Caco-2 (cell line): ENCODE data around the gene ERC1. TPM values are rescaled to one million over a fixed set of nuclear protein-coding genes. Genes with fewer than 3 reads are reported as not detected.

Source experiments
- BruUV-seq: library from RNA; stranded (reverse); fragments of 400-500 nt; replicated peaks from 2 replicates; lab custom pipeline; 2021; lab: Mats Ljungman, UMichigan
- CTCF ChIA-PET: fragments of 300-600 bp; sonication (Branson Sonifier 250); formaldehyde crosslinking; loops from one replicate; lab custom pipeline; 2022; ENCODE audit warnings: antibody characterized with exemption; lab: Charles Lee
- POLR2A ChIA-PET: fragments of 300-600 bp; sonication (Branson Sonifier 250); formaldehyde crosslinking; loops from one replicate; lab custom pipeline; 2022; ENCODE audit warnings: antibody characterized with exemption; lab: Charles Lee
- DNase-seq, 2 experiments: peaks; one replicate each; pipeline versions ENCODE4 v3.0.0 to v3.0.0-alpha.2; 2020 to 2022
- H3K27me3 ChIP-seq: replicated peaks from 2 replicates; pipeline ENCODE4 v1.6.0; 2011; ENCODE audit warnings: low read length; ENCODE audit not compliant: control insufficient read depth, insufficient read depth
- H3K36me3 ChIP-seq: 2 replicates; pipeline ENCODE4 v1.5.1; 2011; ENCODE audit warnings: low read length; ENCODE audit not compliant: control insufficient read depth, insufficient read depth
- H3K4me1 ChIP-seq: fragments of 250-450 bp; sonication (Bioruptor Pico); 2 replicates; pipeline ENCODE4 v1.5.1; 2020; ENCODE audit warnings: mild to moderate bottlenecking
- H3K4me3 ChIP-seq: 2 replicates; pipeline ENCODE4 v1.5.1; 2011; ENCODE audit warnings: low read depth, mild to moderate bottlenecking, control low read depth, low read length
- H3K9me3 ChIP-seq: fragments of 250-450 bp; sonication (Bioruptor Pico); 2 replicates; pipeline ENCODE4 v1.5.1; 2020; ENCODE audit warnings: mild to moderate bottlenecking, moderate library complexity
- H3K27ac Mint-ChIP-seq: one replicate; pipeline ENCODE4 v1.8.0; 2022; ENCODE audit warnings: mixed read lengths; ENCODE audit not compliant: unreplicated experiment
- H3K27me3 Mint-ChIP-seq: one replicate; pipeline ENCODE4 v1.8.0; 2022; ENCODE audit warnings: mixed read lengths; ENCODE audit not compliant: insufficient read depth, unreplicated experiment
- H3K36me3 Mint-ChIP-seq: one replicate; pipeline ENCODE4 v1.8.0; 2022; ENCODE audit warnings: mild to moderate bottlenecking, mixed read lengths; ENCODE audit not compliant: insufficient read depth, unreplicated experiment
- H3K4me1 Mint-ChIP-seq: one replicate; pipeline ENCODE4 v1.8.0; 2022; ENCODE audit warnings: low read depth, mixed read lengths; ENCODE audit not compliant: unreplicated experiment
- H3K4me3 Mint-ChIP-seq: one replicate; pipeline ENCODE4 v1.8.0; 2022; ENCODE audit warnings: mild to moderate bottlenecking, moderate library complexity, mixed read lengths; ENCODE audit not compliant: unreplicated experiment
- H3K9me3 Mint-ChIP-seq: one replicate; pipeline ENCODE4 v1.8.0; 2022; ENCODE audit warnings: mixed read lengths; ENCODE audit not compliant: unreplicated experiment
- CTCF ChIP-seq, 2 experiments: fragments of 200-600 bp in 1 of 2; IDR thresholded peaks; 1 replicate in 1 of 2; 2 replicates in 1 of 2; pipeline versions ENCODE4 v1.5.1 to v1.8.0; 2011 to 2022; ENCODE audit warnings: antibody characterized with exemption in 1 of 2, control low read depth in 1 of 2, inconsistent platforms in 1 of 2, low read depth in 1 of 2, low read length in 1 of 2, mild to moderate bottlenecking in 1 of 2, moderate library complexity in 1 of 2; ENCODE audit not compliant: insufficient read depth in 1 of 2, severe bottlenecking in 1 of 2, unreplicated experiment in 1 of 2
- intact Hi-C: fragments of 100-400 bp; cut with micrococcal nuclease; formaldehyde crosslinking; loops from one replicate; pipeline ENCODE4 v1.10.0; 2022; ENCODE audit not compliant: unreplicated experiment
- total RNA-seq: library from RNA; stranded (reverse); gene quantifications from 2 replicates; pipeline ENCODE4 v1.2.3, GENCODE V29; 2022

The ERC1 gene
- total RNA-seq, 1 experiment from 2014 or later: 88.4 TPM

- ChIA-PET CTCF (no interaction called here), POLR2A (no interaction called here)
- BruUV-seq: no TSS peak
- Mint-ChIP-seq H3K27ac (no peak overlapping the region), H3K27me3 (no peaks in the 10 kb centered on the region), H3K36me3 (peaks cover 22% of the 10 kb centered on the region), H3K4me3 (no peak overlapping the region), H3K4me1 (peaks cover 6% of the 10 kb centered on the region), H3K9me3 (no peaks in the 10 kb centered on the region)
- no peak for TF ChIP-seq CTCF (IDR thresholded peaks at IDR 0.05; ENCODE audit: insufficient read depth in 1 of 2, low read depth in 1 of 2, low read length in 1 of 2, severe bottlenecking in 1 of 2, unreplicated experiment in 1 of 2)
- H3K36me3 ChIP-seq: peaks cover 2% of the 10 kb centered on the region
- no peak for DNase-seq
- no peaks in the 10 kb centered on the region for H3K27me3 ChIP-seq
- H3K4me3 ChIP-seq: no peak overlapping the region
- no peaks in the 10 kb centered on the region for H3K4me1 ChIP-seq
- H3K9me3 ChIP-seq: no peaks in the 10 kb centered on the region
- intact Hi-C loops: no loop called here
Measured at GRCh38 chr12:1443421-1444141, 452.6 kb downstream of the ERC1 start.

GRCh38 chr12:1444142-1444516 lies 453.1 kb downstream of the ERC1 start:
- BruUV-seq: no TSS peak
- H3K4me3 Mint-ChIP-seq: no peak overlapping the region
- peaks cover 6% of the 10 kb centered on the region for H3K4me1 Mint-ChIP-seq
- no peak overlapping the region for H3K27ac Mint-ChIP-seq
- intact Hi-C loops: no loop called here
- no peaks in the 10 kb centered on the region for H3K4me1 ChIP-seq
- POLR2A ChIA-PET: no interaction called here
- no peaks in the 10 kb centered on the region for H3K27me3 Mint-ChIP-seq
- no peaks in the 10 kb centered on the region for H3K9me3 ChIP-seq
- no peak for TF ChIP-seq CTCF (IDR thresholded peaks at IDR 0.05; ENCODE audit: insufficient read depth in 1 of 2, low read depth in 1 of 2, low read length in 1 of 2, severe bottlenecking in 1 of 2, unreplicated experiment in 1 of 2)
- H3K36me3 Mint-ChIP-seq: peaks cover 26% of the 10 kb centered on the region
- DNase-seq: no peak
- no peaks in the 10 kb centered on the region for H3K9me3 Mint-ChIP-seq
- H3K36me3 ChIP-seq: peaks cover 2% of the 10 kb centered on the region
- no peak overlapping the region for H3K4me3 ChIP-seq
- CTCF ChIA-PET: no interaction called here
- no peaks in the 10 kb centered on the region for H3K27me3 ChIP-seq

GRCh38 chr12:1445807-1446206 lies 454.8 kb downstream of the ERC1 start:
- no peaks in the 10 kb centered on the region for H3K27me3 Mint-ChIP-seq
- no peak for TF ChIP-seq CTCF (IDR thresholded peaks at IDR 0.05; ENCODE audit: insufficient read depth in 1 of 2, low read depth in 1 of 2, low read length in 1 of 2, severe bottlenecking in 1 of 2, unreplicated experiment in 1 of 2)
- peaks cover 2% of the 10 kb centered on the region for H3K36me3 ChIP-seq
- H3K4me1 Mint-ChIP-seq: peaks cover 6% of the 10 kb centered on the region
- peaks cover 26% of the 10 kb centered on the region for H3K36me3 Mint-ChIP-seq
- H3K4me3 ChIP-seq: no peak overlapping the region
- H3K4me3 Mint-ChIP-seq: no peak overlapping the region
- H3K27ac Mint-ChIP-seq: no peak overlapping the region
- ChIA-PET POLR2A (no interaction called here), CTCF (no interaction called here)
- H3K9me3 Mint-ChIP-seq: no peaks in the 10 kb centered on the region
- H3K9me3 ChIP-seq: no peaks in the 10 kb centered on the region
- BruUV-seq: no TSS peak
- no peaks in the 10 kb centered on the region for H3K4me1 ChIP-seq
- no peak for DNase-seq
- intact Hi-C loops: no loop called here
- H3K27me3 ChIP-seq: no peaks in the 10 kb centered on the region
